HCT116 (cell line): ENCODE data around the gene DDX39A. TPM values are rescaled to one million over a fixed set of nuclear protein-coding genes. Genes with fewer than 3 reads are reported as not detected.
A peak's percentile ranks its signal among the peaks of the same experiment; 100 is the strongest.

Experiments
- ATAC-seq: fragments of 200-7000 bp; cut with Tn5 transposase; 2 replicates; pipeline ENCODE4 v1.9.1; 2020; ENCODE audit warnings: mild to moderate bottlenecking, moderate library complexity
- BruUV-seq: library from RNA; stranded (reverse); fragments of 400-500 nt; replicated peaks from 2 replicates; lab custom pipeline; 2021; lab: Mats Ljungman, UMichigan
- CTCF ChIA-PET: fragments of 300-600 bp; sonication (Branson Sonifier 250); formaldehyde crosslinking; loops from one replicate; lab custom pipeline; 2021; ENCODE audit warnings: antibody characterized with exemption; lab: Charles Lee
- POLR2A ChIA-PET: fragments of 300-600, 350-600 bp; sonication (Branson Sonifier 250); formaldehyde crosslinking; loops from one replicate; lab custom pipeline; 2021; ENCODE audit warnings: antibody characterized with exemption; lab: Charles Lee
- RAD21 ChIA-PET, 2 experiments: fragments of 300-600 bp; sonication (Branson Sonifier 250); formaldehyde crosslinking; loops; one replicate each; lab custom pipeline; 2023; ENCODE audit warnings: low total read pairs in 2 of 2; ENCODE audit not compliant: uncharacterized antibody in 2 of 2, unreplicated experiment in 2 of 2, low non-redundant PET in 1 of 2; lab: Charles Lee
- DNase-seq: peaks from one replicate; pipeline ENCODE4 v3.0.0-alpha.2; 2010; ENCODE audit warnings: low read depth, low spot score
- H2AFZ ChIP-seq: fragments of 200-600 bp; shearing (Covaris generic), sonication (generic); 2 replicates; pipeline ENCODE4 v1.6.1; 2017; ENCODE audit warnings: low read depth, mixed run types, mixed read lengths, antibody characterized with exemption, low read length; ENCODE audit not compliant: poor library complexity, severe bottlenecking
- H3K27ac ChIP-seq: 2 replicates; pipeline ENCODE4 v1.5.1; 2012; ENCODE audit warnings: low read depth, low read length
- H3K27me3 ChIP-seq: fragments of 200-600 bp; sonication (generic); 2 replicates; pipeline ENCODE4 v1.6.1; 2016; ENCODE audit warnings: mixed run types, low read length, mixed read lengths; ENCODE audit not compliant: insufficient read depth
- H3K36me3 ChIP-seq, 2 experiments: fragments of 200-500 bp in 1 of 2; fragments of 200-600 bp in 1 of 2; sonication (Bioruptor generic) in 1 of 2; sonication (generic) in 1 of 2; 2 replicates each; pipeline versions ENCODE4 v1.5.1 to v1.6.1; 2014 to 2016; ENCODE audit warnings: low read length in 2 of 2, inconsistent platforms in 1 of 2, mixed read lengths in 1 of 2, mixed run types in 1 of 2; ENCODE audit not compliant: insufficient read depth in 2 of 2, control insufficient read depth in 1 of 2
- H3K4me1 ChIP-seq, 2 experiments: fragments of 200-600 bp in 1 of 2; sonication (generic) in 1 of 2; 2 replicates each; pipeline versions ENCODE4 v1.5.1 to v1.6.1; 2012 to 2017; ENCODE audit warnings: low read length in 2 of 2, inconsistent platforms in 1 of 2, mild to moderate bottlenecking in 1 of 2, mixed read lengths in 1 of 2, mixed run types in 1 of 2, moderate library complexity in 1 of 2; ENCODE audit not compliant: insufficient read depth in 2 of 2, control insufficient read depth in 1 of 2
- H3K4me2 ChIP-seq: fragments of 200-600 bp; sonication (generic); 2 replicates; pipeline ENCODE4 v1.6.1; 2017; ENCODE audit warnings: mixed run types, low read length, mixed read lengths
- H3K4me3 ChIP-seq, 2 experiments: fragments of 200-600 bp in 1 of 2; sonication (generic) in 1 of 2; replicated peaks in 1 of 2; 2 replicates each; pipeline ENCODE4 v1.5.1; 2011 to 2016; ENCODE audit warnings: low read length in 2 of 2, control low read depth in 1 of 2, low read depth in 1 of 2, mild to moderate bottlenecking in 1 of 2, mixed read lengths in 1 of 2, mixed run types in 1 of 2
- H3K79me2 ChIP-seq: fragments of 200-600 bp; sonication (generic); 2 replicates; pipeline ENCODE4 v1.6.1; 2017; ENCODE audit warnings: mild to moderate bottlenecking, mixed run types, low read length, moderate library complexity, mixed read lengths; ENCODE audit not compliant: insufficient read depth
- H3K9ac ChIP-seq: fragments of 200-600 bp; sonication (generic); 2 replicates; pipeline ENCODE4 v1.6.1; 2016; ENCODE audit warnings: low read length, mixed read lengths
- H3K9me2 ChIP-seq: fragments of 200-600 bp; sonication (generic), shearing (Covaris generic); 2 replicates; pipeline ENCODE4 v1.6.1; 2017; ENCODE audit warnings: mixed run types, mild to moderate bottlenecking, moderate library complexity; ENCODE audit not compliant: insufficient read depth
- H3K9me3 ChIP-seq, 2 experiments: fragments of 200-500 bp in 1 of 2; fragments of 200-600 bp in 1 of 2; sonication (Bioruptor generic) in 1 of 2; sonication (generic) in 1 of 2; 2 replicates each; pipeline ENCODE4 v1.6.1; 2014 to 2017; ENCODE audit warnings: low read length in 2 of 2, mixed read lengths in 2 of 2, inconsistent platforms in 1 of 2, low read depth in 1 of 2, mild to moderate bottlenecking in 1 of 2, mixed run types in 1 of 2, moderate library complexity in 1 of 2; ENCODE audit not compliant: control insufficient read depth in 1 of 2, insufficient read depth in 1 of 2
- H4K20me1 ChIP-seq: fragments of 200-600 bp; sonication (generic), shearing (Covaris generic); 2 replicates; pipeline ENCODE4 v1.6.1; 2017; ENCODE audit warnings: mixed run types, mild to moderate bottlenecking, moderate library complexity; ENCODE audit not compliant: insufficient read depth
- ATF3 ChIP-seq: IDR thresholded peaks from 2 replicates; pipeline ENCODE4 v1.6.1; 2012
- CBX3 ChIP-seq: IDR thresholded peaks from 2 replicates; pipeline ENCODE4 v1.6.1; 2012; ENCODE audit warnings: low read depth
- CTCF ChIP-seq, 3 experiments: fragments of 200-600 bp in 1 of 3; sonication (generic) in 1 of 3; IDR thresholded peaks in 2 of 3; conservative IDR thresholded peaks in 1 of 3; 2 replicates each; pipeline ENCODE4 v1.5.1; 2012 to 2017; ENCODE audit warnings: low read depth in 2 of 3, low read length in 2 of 3, antibody characterized with exemption in 1 of 3, borderline replicate concordance in 1 of 3, control low read depth in 1 of 3, mild to moderate bottlenecking in 1 of 3, mixed read lengths in 1 of 3, mixed run types in 1 of 3, moderate library complexity in 1 of 3; ENCODE audit not compliant: insufficient read depth in 1 of 3
- EGR1 ChIP-seq: IDR thresholded peaks from 2 replicates; pipeline ENCODE4 v1.6.1; 2012; ENCODE audit warnings: low read depth
- EZH2 ChIP-seq: fragments of 200-600 bp; sonication (generic); IDR thresholded peaks from 2 replicates; pipeline ENCODE4 v1.6.1; 2017; ENCODE audit warnings: antibody characterized with exemption, mixed run types
- EZH2phosphoT487 ChIP-seq: fragments of 200-600 bp; IDR thresholded peaks from 2 replicates; pipeline ENCODE4 v1.6.1; 2018; ENCODE audit warnings: antibody characterized with exemption, borderline replicate concordance
- FOSL1 ChIP-seq: IDR thresholded peaks from 2 replicates; pipeline ENCODE4 v1.6.1; 2012; ENCODE audit warnings: low read depth
- JUND ChIP-seq: IDR thresholded peaks from 2 replicates; pipeline ENCODE4 v1.6.1; 2012
- POLR2AphosphoS5 ChIP-seq: IDR thresholded peaks from 2 replicates; pipeline ENCODE4 v1.6.1; 2011; ENCODE audit warnings: mild to moderate bottlenecking, low read depth, low read length, moderate library complexity
- RAD21 ChIP-seq: IDR thresholded peaks from 2 replicates; pipeline ENCODE4 v1.6.1; 2012; ENCODE audit warnings: low read depth, mild to moderate bottlenecking
- SIN3A ChIP-seq: IDR thresholded peaks from 2 replicates; pipeline ENCODE4 v1.6.1; 2012; ENCODE audit warnings: low read depth
- SRF ChIP-seq: IDR thresholded peaks from 2 replicates; pipeline ENCODE4 v1.6.1; 2012; ENCODE audit warnings: low read depth
- TCF7L2 ChIP-seq: IDR thresholded peaks from 2 replicates; pipeline ENCODE4 v1.7.0; 2011; ENCODE audit warnings: borderline replicate concordance, inconsistent platforms; ENCODE audit not compliant: insufficient read depth, insufficient read length; ENCODE audit errors: extremely low read depth
- YY1 ChIP-seq: IDR thresholded peaks from 2 replicates; pipeline ENCODE4 v1.6.1; 2011; ENCODE audit warnings: low read length, low read depth, moderate library complexity, mild to moderate bottlenecking; ENCODE audit not compliant: insufficient replicate concordance; ENCODE audit errors: extremely low read depth
- ZFX ChIP-seq: fragments of 450-650 bp; IDR thresholded peaks from 2 replicates; pipeline ENCODE4 v1.6.1; 2017
- ZNF274 ChIP-seq: fragments of 200-500 bp; sonication (Bioruptor generic); IDR thresholded peaks from 2 replicates; pipeline ENCODE4 v1.6.1; 2014; ENCODE audit warnings: mild to moderate bottlenecking, low read depth, low read length, inconsistent platforms
- intact Hi-C: fragments of 100-400 bp; cut with micrococcal nuclease; formaldehyde crosslinking; loops from 2 replicates; pipeline ENCODE4 v1.10.0; 2022
- total RNA-seq: library from RNA; stranded (reverse); gene quantifications from one replicate; pipeline ENCODE4 v1.2.1, GENCODE V29; 2021; ENCODE audit not compliant: unreplicated experiment
- TF ChIP-seq, protein P1 (sequence below): IDR thresholded peaks from 2 replicates; pipeline ENCODE4 v1.6.1; 2011; ENCODE audit warnings: mild to moderate bottlenecking, low read length, moderate library complexity; ENCODE audit not compliant: insufficient replicate concordance; ENCODE audit errors: extremely low read depth
- TF ChIP-seq, protein P2 (sequence below): IDR thresholded peaks from 2 replicates; pipeline ENCODE4 v1.6.1; 2012

DDX39A gene
- total RNA-seq, 1 experiment from 2014 or later = 152 TPM

DNA sequence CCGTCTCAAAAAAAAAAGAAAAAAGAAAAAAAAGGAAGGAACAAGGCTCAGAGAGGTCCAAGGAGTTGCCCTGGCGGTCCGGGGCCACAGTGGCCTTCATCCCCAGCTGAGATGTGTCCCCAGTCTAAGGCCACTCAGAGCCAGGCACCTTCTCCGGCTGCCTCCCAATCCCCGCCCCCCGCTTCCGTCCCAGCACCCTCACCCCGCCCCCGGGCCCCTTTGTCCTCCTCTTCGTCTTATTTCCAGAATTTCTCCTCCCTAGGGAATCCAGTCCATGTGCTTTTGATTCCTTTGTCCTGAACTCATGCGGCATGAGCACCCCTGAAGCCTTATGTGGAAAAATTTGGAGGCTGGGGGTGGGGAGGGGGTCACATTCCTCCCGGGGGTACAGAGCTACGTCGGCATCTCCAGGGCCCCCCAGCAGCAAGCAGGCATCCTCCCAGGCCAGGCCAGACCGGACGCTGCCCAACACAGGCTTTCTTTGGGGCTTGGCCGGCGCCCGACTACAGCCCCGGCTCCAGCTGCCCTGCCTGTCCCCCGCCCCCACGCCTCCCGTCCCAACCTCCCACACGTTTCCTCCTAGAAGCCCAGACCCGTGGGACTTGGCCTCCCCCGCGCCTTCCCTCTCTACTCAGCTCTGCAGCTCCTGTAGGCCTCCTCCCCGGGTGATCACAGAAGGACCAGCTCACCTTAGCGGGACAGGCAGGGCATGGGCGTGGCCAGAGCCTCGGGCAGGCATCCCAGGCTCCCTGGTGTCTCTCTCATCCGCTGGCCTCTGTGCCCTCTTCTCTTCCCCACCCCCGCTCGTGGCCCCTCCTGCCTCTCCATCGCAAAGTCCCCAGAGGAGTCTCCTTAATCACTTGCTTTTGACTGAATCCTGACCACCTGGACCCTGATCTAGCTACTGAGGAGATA, 55.7 kb downstream of the DDX39A start:
- no peaks in the 10 kb centered on the region for H3K9me2 ChIP-seq
- no peaks in the 10 kb centered on the region for H3K79me2 ChIP-seq
- peaks cover 33 to 45% of the 10 kb centered on the region in 2 experiments for H3K4me1 ChIP-seq
- H3K9me3 ChIP-seq = no peaks in the 10 kb centered on the region
- peak overlapping the region; percentile 51 to 61 for H3K4me3 ChIP-seq
- intact Hi-C loops = loop anchor here (2.0 to 5.0 kb wide), 2 partner anchors 43 to 119 kb away; no protein-coding TSS in a partner anchor
- no peaks in the 10 kb centered on the region for H3K27me3 ChIP-seq
- peak overlapping the region; percentile 88 for H3K4me2 ChIP-seq
- ChIA-PET CTCF (interaction anchor here (0.9 to 1.9 kb wide), 8 partner anchors 12 to 227 kb away, joined by 3 to 15 read pairs (median 4); partner anchors contain the start of gene ASF1B), RAD21 (interaction anchor here (0.6 to 1.7 kb wide), 8 partner anchors 10 to 43 kb away, joined by 3 to 7 read pairs (median 3); no protein-coding TSS in a partner anchor), POLR2A (interaction anchor here (0.5 to 3.3 kb wide), 13 partner anchors 9 to 246 kb away, joined by 3 to 33 read pairs (median 4); partner anchors contain the start of genes ADGRE5, ASF1B and DNAJB1)
- DNase-seq (peak; percentile 77), ATAC-seq (peak; percentile 90)
- peak overlapping the region; percentile 98 for H2AFZ ChIP-seq
- H3K9ac ChIP-seq = peak overlapping the region; percentile 80
- H3K36me3 ChIP-seq = no peaks in the 10 kb centered on the region
- TSS peak; percentile 70 for BruUV-seq
- peak overlapping the region; percentile 90 for H3K27ac ChIP-seq
- no peaks in the 10 kb centered on the region for H4K20me1 ChIP-seq
- TF ChIP-seq EGR1 = peak; percentile 82
- TF ChIP-seq, protein P1, sequence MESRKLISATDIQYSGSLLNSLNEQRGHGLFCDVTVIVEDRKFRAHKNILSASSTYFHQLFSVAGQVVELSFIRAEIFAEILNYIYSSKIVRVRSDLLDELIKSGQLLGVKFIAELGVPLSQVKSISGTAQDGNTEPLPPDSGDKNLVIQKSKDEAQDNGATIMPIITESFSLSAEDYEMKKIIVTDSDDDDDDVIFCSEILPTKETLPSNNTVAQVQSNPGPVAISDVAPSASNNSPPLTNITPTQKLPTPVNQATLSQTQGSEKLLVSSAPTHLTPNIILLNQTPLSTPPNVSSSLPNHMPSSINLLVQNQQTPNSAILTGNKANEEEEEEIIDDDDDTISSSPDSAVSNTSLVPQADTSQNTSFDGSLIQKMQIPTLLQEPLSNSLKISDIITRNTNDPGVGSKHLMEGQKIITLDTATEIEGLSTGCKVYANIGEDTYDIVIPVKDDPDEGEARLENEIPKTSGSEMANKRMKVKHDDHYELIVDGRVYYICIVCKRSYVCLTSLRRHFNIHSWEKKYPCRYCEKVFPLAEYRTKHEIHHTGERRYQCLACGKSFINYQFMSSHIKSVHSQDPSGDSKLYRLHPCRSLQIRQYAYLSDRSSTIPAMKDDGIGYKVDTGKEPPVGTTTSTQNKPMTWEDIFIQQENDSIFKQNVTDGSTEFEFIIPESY = no peak
- no peak for TF ChIP-seq ZNF274
- no peak for TF ChIP-seq ATF3
- TF ChIP-seq FOSL1 = no peak
- no peak for TF ChIP-seq CTCF (IDR thresholded peaks at IDR 0.05 in 2 of 3, conservative IDR thresholded peaks at IDR 0.05 in 1 of 3; ENCODE audit: borderline replicate concordance in 1 of 3, insufficient read depth in 1 of 3, low read depth in 2 of 3, low read length in 2 of 3)
- TF ChIP-seq SRF = no peak
- TF ChIP-seq ZFX = 0 out of 2 replicates have a peak, but pooled peaks have one; percentile 49
- TF ChIP-seq POLR2AphosphoS5 = peak; percentile 69
- peak; percentile 28; the same call in 1 of the 2 replicates for TF ChIP-seq CBX3
- TF ChIP-seq RAD21 = no peak
- peak; percentile 48 for TF ChIP-seq TCF7L2
- no peak for TF ChIP-seq EZH2
- TF ChIP-seq, protein P2, sequence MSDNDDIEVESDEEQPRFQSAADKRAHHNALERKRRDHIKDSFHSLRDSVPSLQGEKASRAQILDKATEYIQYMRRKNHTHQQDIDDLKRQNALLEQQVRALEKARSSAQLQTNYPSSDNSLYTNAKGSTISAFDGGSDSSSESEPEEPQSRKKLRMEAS = 0 out of 2 replicates have a peak, but pooled peaks have one; percentile 47
- TF ChIP-seq EZH2phosphoT487 = no peak
- no peak for TF ChIP-seq JUND
- no peak for TF ChIP-seq SIN3A
- TF ChIP-seq YY1 = peak; percentile 25
